HepG2 (cell line): ENCODE results near the gene TAF8. TPM values are rescaled to one million over a fixed set of nuclear protein-coding genes. Genes with fewer than 3 reads are reported as not detected.

Experiments
- ADNP ChIP-seq: sonication (generic); formaldehyde crosslinking; IDR thresholded peaks from 2 replicates; pipeline ENCODE4 v1.4.0; 2020; ENCODE audit warnings: missing genetic modification reagents
- HCFC1 ChIP-seq: fragments of 150-350 bp; IDR thresholded peaks from 2 replicates; pipeline ENCODE4 v1.6.1; 2014; ENCODE audit warnings: low read depth, low read length
- RARA ChIP-seq: IDR thresholded peaks from 2 replicates; pipeline ENCODE4 v1.6.1; 2016; ENCODE audit warnings: missing genetic modification reagents, missing compliant biosample characterization
- SP4 ChIP-seq: sonication (generic); formaldehyde crosslinking; IDR thresholded peaks from 2 replicates; pipeline ENCODE4 v1.8.1; 2023; ENCODE audit warnings: mild to moderate bottlenecking, missing genetic modification reagents
- SPEN ChIP-seq: sonication (generic); formaldehyde crosslinking; IDR thresholded peaks from 2 replicates; pipeline ENCODE4 v1.5.1; 2020; ENCODE audit warnings: low read depth, mild to moderate bottlenecking, missing genetic modification reagents
- ZNF547 ChIP-seq: sonication (generic); formaldehyde crosslinking; IDR thresholded peaks from 2 replicates; pipeline ENCODE4 v1.5.1; 2020; ENCODE audit warnings: mild to moderate bottlenecking, missing genetic modification reagents
- ZNF713 ChIP-seq: sonication (generic); formaldehyde crosslinking; IDR thresholded peaks from 2 replicates; pipeline ENCODE4 v1.4.0; 2020; ENCODE audit warnings: mild to moderate bottlenecking, missing genetic modification reagents
- ZNF749 ChIP-seq: sonication (generic); formaldehyde crosslinking; IDR thresholded peaks from 2 replicates; pipeline ENCODE4 v1.8.0; 2022; ENCODE audit warnings: mild to moderate bottlenecking, missing genetic modification reagents, moderate library complexity, borderline replicate concordance
- ZSCAN20 ChIP-seq: sonication (generic); formaldehyde crosslinking; IDR thresholded peaks from 2 replicates; pipeline ENCODE4 v1.4.0; 2020; ENCODE audit warnings: missing genetic modification reagents, mild to moderate bottlenecking, borderline replicate concordance
- polyA plus RNA-seq, 8 experiments: library from polyadenylated mRNA; depleted of rRNA in 3 of 8; stranded (reverse) in 7 of 8; unstranded in 1 of 8; fragments of >200 nt; fragmentation: Illumina TruSeq in 4 of 8; extraction: Trizol in 4 of 8; gene quantifications; 2 replicates each; pipeline versions ENCODE4 v1.2.1 to v1.2.3, GENCODE V29; 2011 to 2016; ENCODE audit warnings: low read depth in 4 of 8, missing spikeins in 1 of 8, mixed read lengths in 1 of 8; ENCODE audit not compliant: insufficient read depth in 1 of 8
- total RNA-seq, 5 experiments: library from RNA; depleted of rRNA; stranded (reverse); fragments of >200 nt; fragmentation: Illumina TruSeq; extraction: Trizol; gene quantifications; 2 replicates each; pipeline ENCODE4 v1.2.3, GENCODE V29; 2016; ENCODE audit warnings: low read depth in 1 of 5
- TF ChIP-seq, protein P1 (sequence below): sonication (generic); formaldehyde crosslinking; IDR thresholded peaks from 2 replicates; pipeline ENCODE4 v1.4.0; 2020; ENCODE audit warnings: mild to moderate bottlenecking, missing genetic modification reagents
- TF ChIP-seq, protein P2 (sequence below): IDR thresholded peaks from 2 replicates; pipeline ENCODE4 v1.6.1; 2012; ENCODE audit warnings: low read length, improper control_type of control experiment
- TF ChIP-seq, protein P3 (sequence below): sonication (generic); formaldehyde crosslinking; IDR thresholded peaks from 2 replicates; pipeline ENCODE4 v1.4.0; 2020; ENCODE audit warnings: missing genetic modification reagents
- TF ChIP-seq, protein P4 (sequence below): sonication (generic); formaldehyde crosslinking; conservative IDR thresholded peaks from 2 replicates; pipeline ENCODE4 v1.5.0; 2020; ENCODE audit warnings: missing genetic modification reagents
- TF ChIP-seq, protein P5 (sequence below): sonication (generic); formaldehyde crosslinking; IDR thresholded peaks from 2 replicates; pipeline ENCODE4 v1.4.0; 2020; ENCODE audit warnings: missing genetic modification reagents

The TAF8 gene
- total and polyA plus RNA-seq, 2 of the 13 experiments (the other 11 are each of a cell fraction or from before 2014, with no cell fraction given) = 25.2 to 25.8 TPM

DNA sequence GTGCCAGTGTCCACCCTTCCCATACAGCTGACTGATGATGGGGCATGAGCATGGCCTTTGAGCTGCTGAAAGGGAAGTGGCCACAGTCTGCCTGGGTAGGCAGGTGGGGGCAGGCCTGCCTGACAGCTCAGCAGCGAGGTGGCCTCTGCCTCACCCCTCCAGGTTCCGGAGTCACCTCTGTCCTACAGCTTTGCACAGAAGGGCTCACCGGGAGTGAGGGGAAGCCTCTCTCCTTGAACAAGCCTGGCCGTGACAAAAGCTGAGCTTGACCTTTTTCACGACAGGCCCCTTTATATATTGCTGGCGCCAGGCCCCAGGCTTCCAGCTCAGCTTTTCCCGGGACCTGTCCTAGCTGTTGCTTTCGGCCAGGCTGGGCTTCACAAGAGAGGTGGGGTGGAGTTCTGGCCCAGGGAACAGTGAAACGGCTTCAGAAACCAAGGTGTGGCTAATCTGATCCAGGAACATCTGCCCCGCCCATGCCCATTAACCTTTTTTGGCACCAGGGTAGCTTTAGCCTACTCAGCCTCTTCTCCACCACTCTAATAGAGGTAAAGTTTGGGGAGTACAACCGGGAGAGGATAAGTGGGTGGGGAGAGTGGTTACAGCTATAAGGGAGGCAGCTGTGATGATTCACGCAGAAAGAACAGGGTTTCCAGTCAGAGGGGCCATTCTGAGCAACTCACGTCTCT lies 49.2 kb downstream of the TAF8 start (continued):
- TF ChIP-seq, protein P1, sequence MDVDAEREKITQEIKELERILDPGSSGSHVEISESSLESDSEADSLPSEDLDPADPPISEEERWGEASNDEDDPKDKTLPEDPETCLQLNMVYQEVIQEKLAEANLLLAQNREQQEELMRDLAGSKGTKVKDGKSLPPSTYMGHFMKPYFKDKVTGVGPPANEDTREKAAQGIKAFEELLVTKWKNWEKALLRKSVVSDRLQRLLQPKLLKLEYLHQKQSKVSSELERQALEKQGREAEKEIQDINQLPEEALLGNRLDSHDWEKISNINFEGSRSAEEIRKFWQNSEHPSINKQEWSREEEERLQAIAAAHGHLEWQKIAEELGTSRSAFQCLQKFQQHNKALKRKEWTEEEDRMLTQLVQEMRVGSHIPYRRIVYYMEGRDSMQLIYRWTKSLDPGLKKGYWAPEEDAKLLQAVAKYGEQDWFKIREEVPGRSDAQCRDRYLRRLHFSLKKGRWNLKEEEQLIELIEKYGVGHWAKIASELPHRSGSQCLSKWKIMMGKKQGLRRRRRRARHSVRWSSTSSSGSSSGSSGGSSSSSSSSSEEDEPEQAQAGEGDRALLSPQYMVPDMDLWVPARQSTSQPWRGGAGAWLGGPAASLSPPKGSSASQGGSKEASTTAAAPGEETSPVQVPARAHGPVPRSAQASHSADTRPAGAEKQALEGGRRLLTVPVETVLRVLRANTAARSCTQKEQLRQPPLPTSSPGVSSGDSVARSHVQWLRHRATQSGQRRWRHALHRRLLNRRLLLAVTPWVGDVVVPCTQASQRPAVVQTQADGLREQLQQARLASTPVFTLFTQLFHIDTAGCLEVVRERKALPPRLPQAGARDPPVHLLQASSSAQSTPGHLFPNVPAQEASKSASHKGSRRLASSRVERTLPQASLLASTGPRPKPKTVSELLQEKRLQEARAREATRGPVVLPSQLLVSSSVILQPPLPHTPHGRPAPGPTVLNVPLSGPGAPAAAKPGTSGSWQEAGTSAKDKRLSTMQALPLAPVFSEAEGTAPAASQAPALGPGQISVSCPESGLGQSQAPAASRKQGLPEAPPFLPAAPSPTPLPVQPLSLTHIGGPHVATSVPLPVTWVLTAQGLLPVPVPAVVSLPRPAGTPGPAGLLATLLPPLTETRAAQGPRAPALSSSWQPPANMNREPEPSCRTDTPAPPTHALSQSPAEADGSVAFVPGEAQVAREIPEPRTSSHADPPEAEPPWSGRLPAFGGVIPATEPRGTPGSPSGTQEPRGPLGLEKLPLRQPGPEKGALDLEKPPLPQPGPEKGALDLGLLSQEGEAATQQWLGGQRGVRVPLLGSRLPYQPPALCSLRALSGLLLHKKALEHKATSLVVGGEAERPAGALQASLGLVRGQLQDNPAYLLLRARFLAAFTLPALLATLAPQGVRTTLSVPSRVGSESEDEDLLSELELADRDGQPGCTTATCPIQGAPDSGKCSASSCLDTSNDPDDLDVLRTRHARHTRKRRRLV (CRISPR knock-in tag) = no peak
- TF ChIP-seq HCFC1 (no peak), ZNF749 (no peak), SP4 (no peak), ZNF713 (no peak), ZNF547 (CRISPR knock-in tag) (no peak), SPEN (peak; percentile 68; the same call in 1 of the 2 replicates), RARA (peak; percentile 99), ADNP (CRISPR knock-in tag) (no peak), ZSCAN20 (no peak)
- TF ChIP-seq, protein P2, sequence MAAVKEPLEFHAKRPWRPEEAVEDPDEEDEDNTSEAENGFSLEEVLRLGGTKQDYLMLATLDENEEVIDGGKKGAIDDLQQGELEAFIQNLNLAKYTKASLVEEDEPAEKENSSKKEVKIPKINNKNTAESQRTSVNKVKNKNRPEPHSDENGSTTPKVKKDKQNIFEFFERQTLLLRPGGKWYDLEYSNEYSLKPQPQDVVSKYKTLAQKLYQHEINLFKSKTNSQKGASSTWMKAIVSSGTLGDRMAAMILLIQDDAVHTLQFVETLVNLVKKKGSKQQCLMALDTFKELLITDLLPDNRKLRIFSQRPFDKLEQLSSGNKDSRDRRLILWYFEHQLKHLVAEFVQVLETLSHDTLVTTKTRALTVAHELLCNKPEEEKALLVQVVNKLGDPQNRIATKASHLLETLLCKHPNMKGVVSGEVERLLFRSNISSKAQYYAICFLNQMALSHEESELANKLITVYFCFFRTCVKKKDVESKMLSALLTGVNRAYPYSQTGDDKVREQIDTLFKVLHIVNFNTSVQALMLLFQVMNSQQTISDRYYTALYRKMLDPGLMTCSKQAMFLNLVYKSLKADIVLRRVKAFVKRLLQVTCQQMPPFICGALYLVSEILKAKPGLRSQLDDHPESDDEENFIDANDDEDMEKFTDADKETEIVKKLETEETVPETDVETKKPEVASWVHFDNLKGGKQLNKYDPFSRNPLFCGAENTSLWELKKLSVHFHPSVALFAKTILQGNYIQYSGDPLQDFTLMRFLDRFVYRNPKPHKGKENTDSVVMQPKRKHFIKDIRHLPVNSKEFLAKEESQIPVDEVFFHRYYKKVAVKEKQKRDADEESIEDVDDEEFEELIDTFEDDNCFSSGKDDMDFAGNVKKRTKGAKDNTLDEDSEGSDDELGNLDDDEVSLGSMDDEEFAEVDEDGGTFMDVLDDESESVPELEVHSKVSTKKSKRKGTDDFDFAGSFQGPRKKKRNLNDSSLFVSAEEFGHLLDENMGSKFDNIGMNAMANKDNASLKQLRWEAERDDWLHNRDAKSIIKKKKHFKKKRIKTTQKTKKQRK = no peak
- TF ChIP-seq, protein P3, sequence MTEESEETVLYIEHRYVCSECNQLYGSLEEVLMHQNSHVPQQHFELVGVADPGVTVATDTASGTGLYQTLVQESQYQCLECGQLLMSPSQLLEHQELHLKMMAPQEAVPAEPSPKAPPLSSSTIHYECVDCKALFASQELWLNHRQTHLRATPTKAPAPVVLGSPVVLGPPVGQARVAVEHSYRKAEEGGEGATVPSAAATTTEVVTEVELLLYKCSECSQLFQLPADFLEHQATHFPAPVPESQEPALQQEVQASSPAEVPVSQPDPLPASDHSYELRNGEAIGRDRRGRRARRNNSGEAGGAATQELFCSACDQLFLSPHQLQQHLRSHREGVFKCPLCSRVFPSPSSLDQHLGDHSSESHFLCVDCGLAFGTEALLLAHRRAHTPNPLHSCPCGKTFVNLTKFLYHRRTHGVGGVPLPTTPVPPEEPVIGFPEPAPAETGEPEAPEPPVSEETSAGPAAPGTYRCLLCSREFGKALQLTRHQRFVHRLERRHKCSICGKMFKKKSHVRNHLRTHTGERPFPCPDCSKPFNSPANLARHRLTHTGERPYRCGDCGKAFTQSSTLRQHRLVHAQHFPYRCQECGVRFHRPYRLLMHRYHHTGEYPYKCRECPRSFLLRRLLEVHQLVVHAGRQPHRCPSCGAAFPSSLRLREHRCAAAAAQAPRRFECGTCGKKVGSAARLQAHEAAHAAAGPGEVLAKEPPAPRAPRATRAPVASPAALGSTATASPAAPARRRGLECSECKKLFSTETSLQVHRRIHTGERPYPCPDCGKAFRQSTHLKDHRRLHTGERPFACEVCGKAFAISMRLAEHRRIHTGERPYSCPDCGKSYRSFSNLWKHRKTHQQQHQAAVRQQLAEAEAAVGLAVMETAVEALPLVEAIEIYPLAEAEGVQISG (CRISPR knock-in tag) = peak; percentile 52; the same call in 1 of the 2 replicates
- TF ChIP-seq, protein P4, sequence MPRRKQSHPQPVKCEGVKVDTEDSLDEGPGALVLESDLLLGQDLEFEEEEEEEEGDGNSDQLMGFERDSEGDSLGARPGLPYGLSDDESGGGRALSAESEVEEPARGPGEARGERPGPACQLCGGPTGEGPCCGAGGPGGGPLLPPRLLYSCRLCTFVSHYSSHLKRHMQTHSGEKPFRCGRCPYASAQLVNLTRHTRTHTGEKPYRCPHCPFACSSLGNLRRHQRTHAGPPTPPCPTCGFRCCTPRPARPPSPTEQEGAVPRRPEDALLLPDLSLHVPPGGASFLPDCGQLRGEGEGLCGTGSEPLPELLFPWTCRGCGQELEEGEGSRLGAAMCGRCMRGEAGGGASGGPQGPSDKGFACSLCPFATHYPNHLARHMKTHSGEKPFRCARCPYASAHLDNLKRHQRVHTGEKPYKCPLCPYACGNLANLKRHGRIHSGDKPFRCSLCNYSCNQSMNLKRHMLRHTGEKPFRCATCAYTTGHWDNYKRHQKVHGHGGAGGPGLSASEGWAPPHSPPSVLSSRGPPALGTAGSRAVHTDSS = no peak
- TF ChIP-seq, protein P5, sequence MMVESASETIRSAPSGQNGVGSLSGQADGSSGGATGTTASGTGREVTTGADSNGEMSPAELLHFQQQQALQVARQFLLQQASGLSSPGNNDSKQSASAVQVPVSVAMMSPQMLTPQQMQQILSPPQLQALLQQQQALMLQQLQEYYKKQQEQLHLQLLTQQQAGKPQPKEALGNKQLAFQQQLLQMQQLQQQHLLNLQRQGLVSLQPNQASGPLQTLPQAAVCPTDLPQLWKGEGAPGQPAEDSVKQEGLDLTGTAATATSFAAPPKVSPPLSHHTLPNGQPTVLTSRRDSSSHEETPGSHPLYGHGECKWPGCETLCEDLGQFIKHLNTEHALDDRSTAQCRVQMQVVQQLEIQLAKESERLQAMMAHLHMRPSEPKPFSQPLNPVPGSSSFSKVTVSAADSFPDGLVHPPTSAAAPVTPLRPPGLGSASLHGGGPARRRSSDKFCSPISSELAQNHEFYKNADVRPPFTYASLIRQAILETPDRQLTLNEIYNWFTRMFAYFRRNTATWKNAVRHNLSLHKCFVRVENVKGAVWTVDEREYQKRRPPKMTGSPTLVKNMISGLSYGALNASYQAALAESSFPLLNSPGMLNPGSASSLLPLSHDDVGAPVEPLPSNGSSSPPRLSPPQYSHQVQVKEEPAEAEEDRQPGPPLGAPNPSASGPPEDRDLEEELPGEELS (CRISPR knock-in tag) = peak; percentile 60
